HepG2 (cell line): Measurements from ENCODE around the gene ZNF697. TPM values are rescaled to one million over a fixed set of nuclear protein-coding genes. Genes with fewer than 3 reads are reported as not detected.

Source experiments
- ATAC-seq: fragments of 200-7000 bp; cut with Tn5 transposase; 3 replicates; pipeline ENCODE4 v1.9.1; 2020; ENCODE audit warnings: mild to moderate bottlenecking, moderate library complexity
- BruUV-seq: library from RNA; stranded (reverse); fragments of 400-500 nt; replicated peaks from 2 replicates; lab custom pipeline; 2021; lab: Mats Ljungman, UMichigan
- CTCF ChIA-PET: fragments of 300-600 bp; formaldehyde crosslinking; extraction: SDS; loops from one replicate; lab custom pipeline; 2021; ENCODE audit warnings: low total read pairs, inconsistent platforms, low intra/inter-chr PET ratio; lab: Yijun Ruan, JAX
- POLR2A ChIA-PET: fragments of 350-600 bp; sonication (Branson Sonifier 250); formaldehyde crosslinking; loops from one replicate; lab custom pipeline; 2020; ENCODE audit warnings: antibody characterized with exemption, inconsistent platforms; lab: Yijun Ruan, JAX
- DNase-seq: peaks from one replicate; pipeline ENCODE4 v3.0.0-alpha.2; 2015; ENCODE audit warnings: low spot score
- FAIRE-seq: peaks from 3 replicates; lab custom pipeline; 2011; peaks lifted over from hg19 to GRCh38; lab: Jason Lieb, UNC
- H2AFZ ChIP-seq: one replicate; pipeline ENCODE4 v1.6.1; 2011; ENCODE audit warnings: low read length, inconsistent platforms
- H3K27ac ChIP-seq: fragments of 300-600 bp; 3 replicates; pipeline ENCODE4 v1.8.0; 2011; ENCODE audit warnings: mixed run types, mild to moderate bottlenecking, mixed read lengths, low read length, inconsistent platforms; ENCODE audit not compliant: insufficient read depth; ENCODE audit errors: extremely low read length
- H3K27me3 ChIP-seq, 2 experiments: fragments of 200-600 bp in 1 of 2; 2 replicates in 1 of 2; 3 replicates in 1 of 2; pipeline versions ENCODE4 v1.6.0 to v1.8.0; 2011; ENCODE audit warnings: low read length in 2 of 2, mild to moderate bottlenecking in 2 of 2, moderate library complexity in 2 of 2, inconsistent platforms in 1 of 2; ENCODE audit not compliant: insufficient read depth in 2 of 2, control insufficient read depth in 1 of 2
- H3K36me3 ChIP-seq, 2 experiments: fragments of 200-600 bp in 1 of 2; replicated peaks in 1 of 2; 2 replicates in 1 of 2; 3 replicates in 1 of 2; pipeline versions ENCODE4 v1.5.1 to v1.8.0; 2011; ENCODE audit warnings: low read length in 2 of 2, inconsistent platforms in 1 of 2; ENCODE audit not compliant: insufficient read depth in 2 of 2, control insufficient read depth in 1 of 2
- H3K4me1 ChIP-seq: 2 replicates; pipeline ENCODE4 v1.5.1; 2012; ENCODE audit warnings: low read length, inconsistent platforms; ENCODE audit not compliant: insufficient read depth
- H3K4me2 ChIP-seq: 2 replicates; pipeline ENCODE4 v1.6.0; 2011; ENCODE audit warnings: low read depth, low read length, inconsistent platforms
- H3K4me3 ChIP-seq, 3 experiments: fragments of 200-600 bp in 1 of 3; sonication (generic), shearing (Covaris generic) in 1 of 3; replicated peaks in 1 of 3; 2 replicates each; pipeline ENCODE4 v1.5.1; 2011 to 2016; ENCODE audit warnings: low read length in 3 of 3, inconsistent platforms in 2 of 3, low read depth in 2 of 3, mild to moderate bottlenecking in 2 of 3, control low read depth in 1 of 3, mixed read lengths in 1 of 3; ENCODE audit not compliant: insufficient read depth in 1 of 3
- H3K79me2 ChIP-seq: one replicate; pipeline ENCODE4 v1.6.1; 2011; ENCODE audit warnings: low read length, inconsistent platforms; ENCODE audit not compliant: insufficient read depth
- H3K9ac ChIP-seq: 2 replicates; pipeline ENCODE4 v1.6.0; 2011; ENCODE audit warnings: mild to moderate bottlenecking, low read depth, low read length, inconsistent platforms; ENCODE audit not compliant: insufficient read depth
- H3K9me3 ChIP-seq: 2 replicates; pipeline ENCODE4 v1.5.1; 2012; ENCODE audit warnings: mild to moderate bottlenecking, low read length
- H4K20me1 ChIP-seq: 2 replicates; pipeline ENCODE4 v1.6.0; 2011; ENCODE audit warnings: inconsistent platforms, mild to moderate bottlenecking, low read length, moderate library complexity; ENCODE audit not compliant: insufficient read depth
- BATF2 ChIP-seq: sonication (generic); formaldehyde crosslinking; IDR thresholded peaks from 2 replicates; pipeline ENCODE4 v1.8.0; 2022; ENCODE audit warnings: mild to moderate bottlenecking, missing genetic modification reagents, moderate library complexity
- ETV5 ChIP-seq: IDR thresholded peaks from 2 replicates; pipeline ENCODE4 v1.6.1; 2018; ENCODE audit warnings: missing biosample characterization, missing genetic modification reagents, inconsistent platforms, borderline replicate concordance
- GZF1 ChIP-seq: sonication (generic); formaldehyde crosslinking; IDR thresholded peaks from 2 replicates; pipeline ENCODE4 v1.5.1; 2020; ENCODE audit warnings: mild to moderate bottlenecking, missing genetic modification reagents
- HOXD1 ChIP-seq: sonication (generic); formaldehyde crosslinking; IDR thresholded peaks from 2 replicates; pipeline ENCODE4 v1.5.0; 2020; ENCODE audit warnings: missing genetic modification reagents
- MIER2 ChIP-seq: IDR thresholded peaks from 2 replicates; pipeline ENCODE4 v1.6.1; 2016; ENCODE audit warnings: missing biosample characterization, missing genetic modification reagents
- MLXIP ChIP-seq: sonication (generic); formaldehyde crosslinking; IDR thresholded peaks from 2 replicates; pipeline ENCODE4 v1.9.0; 2021; ENCODE audit warnings: missing genetic modification reagents, borderline replicate concordance
- PCBP2 ChIP-seq: fragments of 200-400 bp; formaldehyde crosslinking; optimal IDR thresholded peaks from 2 replicates; pipeline ENCODE3; 2018; ENCODE audit warnings: low read length, low read depth; ENCODE audit not compliant: poor library complexity, severe bottlenecking
- SETDB1 ChIP-seq: sonication (generic); formaldehyde crosslinking; IDR thresholded peaks from 2 replicates; pipeline ENCODE4 v1.5.1; 2020; ENCODE audit warnings: missing genetic modification reagents, mild to moderate bottlenecking, borderline replicate concordance
- ZNF34 ChIP-seq: sonication (generic); formaldehyde crosslinking; IDR thresholded peaks from 2 replicates; pipeline ENCODE4 v1.4.0; 2020; ENCODE audit warnings: mild to moderate bottlenecking, missing genetic modification reagents, borderline replicate concordance
- ZNF382 ChIP-seq: sonication (generic); formaldehyde crosslinking; IDR thresholded peaks from 2 replicates; pipeline ENCODE4 v1.5.0; 2020; ENCODE audit warnings: missing genetic modification reagents, mild to moderate bottlenecking, borderline replicate concordance
- ZNF839 ChIP-seq: sonication (generic); formaldehyde crosslinking; IDR thresholded peaks from 2 replicates; pipeline ENCODE4 v1.4.0; 2020; ENCODE audit warnings: missing genetic modification reagents, mild to moderate bottlenecking, borderline replicate concordance
- WGBS: methylation state at CpG from one replicate; pipeline ENCODE4 v1.1.6; 2017; ENCODE audit warnings: low lambda C conversion rate; 5-methylcytosine and 5-hydroxymethylcytosine counted together
- in situ Hi-C: cut with HindIII; loops from 2 replicates; pipeline ENCODE4 v1.10.0; 2017; ENCODE audit warnings: low pct_unique_long_range_greater_than_20kb; ENCODE audit not compliant: extremely low pct_ligation_motif_present
- intact Hi-C: fragments of 100-400 bp; cut with micrococcal nuclease; formaldehyde crosslinking; loops from one replicate; pipeline ENCODE4 v1.10.0; 2022; ENCODE audit not compliant: unreplicated experiment
- polyA plus RNA-seq, 8 experiments: library from polyadenylated mRNA; depleted of rRNA in 3 of 8; stranded (reverse) in 7 of 8; unstranded in 1 of 8; fragments of >200 nt; fragmentation: Illumina TruSeq in 4 of 8; extraction: Trizol in 4 of 8; gene quantifications; 2 replicates each; pipeline versions ENCODE4 v1.2.1 to v1.2.3, GENCODE V29; 2011 to 2016; ENCODE audit warnings: low read depth in 4 of 8, missing spikeins in 1 of 8, mixed read lengths in 1 of 8; ENCODE audit not compliant: insufficient read depth in 1 of 8
- total RNA-seq, 5 experiments: library from RNA; depleted of rRNA; stranded (reverse); fragments of >200 nt; fragmentation: Illumina TruSeq; extraction: Trizol; gene quantifications; 2 replicates each; pipeline ENCODE4 v1.2.3, GENCODE V29; 2016; ENCODE audit warnings: low read depth in 1 of 5

Gene ZNF697
- total and polyA plus RNA-seq, 2 of the 13 experiments (the other 11 are each of a cell fraction or from before 2014, with no cell fraction given), result 2.3 to 7.1 TPM

GRCh38 chr1:119680193-119680592 lies 32.1 kb upstream of the ZNF697 start:
- no peak overlapping the region for H2AFZ ChIP-seq
- no peak overlapping the region for H3K9ac ChIP-seq
- no peaks in the 10 kb centered on the region for H3K79me2 ChIP-seq
- POLR2A ChIA-PET, result interaction anchor here (1.4 kb wide), 1 partner anchor 31 kb away, joined by 4 read pairs; the partner anchor contains the start of gene PHGDH
- CTCF ChIA-PET, result no interaction called here
- H3K4me1 ChIP-seq, result peaks cover 17% of the 10 kb centered on the region
- in situ Hi-C loops (no loop called here), intact Hi-C loops (no loop called here)
- H3K4me2 ChIP-seq, result no peak overlapping the region
- ATAC-seq (no peak), FAIRE-seq (no peak), DNase-seq (no peak)
- BruUV-seq, result no TSS peak
- TF ChIP-seq HOXD1 (CRISPR knock-in tag) (no peak), GZF1 (CRISPR knock-in tag) (no peak), ZNF382 (no peak), ZNF34 (no peak), MLXIP (CRISPR knock-in tag) (no peak)
- no peaks in the 10 kb centered on the region for H3K9me3 ChIP-seq
- H3K27me3 ChIP-seq, result no peaks in the 10 kb centered on the region; a peak in 1 of 5 replicates
- no peak overlapping the region for H3K27ac ChIP-seq
- H3K4me3 ChIP-seq, result no peak overlapping the region
- no peaks in the 10 kb centered on the region for H4K20me1 ChIP-seq
- WGBS, result 54% methylated on average over 3 of the region's 3 CpGs
- no peaks in the 10 kb centered on the region for H3K36me3 ChIP-seq

GRCh38 chr1:119679223-119679622 lies 31.2 kb upstream of the ZNF697 start:
- no peak overlapping the region for H3K9ac ChIP-seq
- H3K27me3 ChIP-seq, result no peaks in the 10 kb centered on the region; a peak in 1 of 5 replicates
- ATAC-seq, result no peak
- H3K4me1 ChIP-seq, result peaks cover 27% of the 10 kb centered on the region
- no peak overlapping the region for H2AFZ ChIP-seq
- no peaks in the 10 kb centered on the region for H3K9me3 ChIP-seq
- H3K27ac ChIP-seq, result no peak overlapping the region
- TF ChIP-seq PCBP2 (no peak), ETV5 (CRISPR knock-in tag) (no peak), ZNF839 (CRISPR knock-in tag) (no peak), MIER2 (no peak), SETDB1 (no peak), BATF2 (CRISPR knock-in tag) (no peak)
- TF ChIP-seq, all 625 proteins: peak for 0
- FAIRE-seq (no peak), DNase-seq (no peak)
- H4K20me1 ChIP-seq, result no peaks in the 10 kb centered on the region
- no peaks in the 10 kb centered on the region for H3K79me2 ChIP-seq
- 6% methylated on average over 1 of the region's 1 CpG for WGBS
- no peak overlapping the region for H3K4me2 ChIP-seq
- H3K36me3 ChIP-seq, result no peaks in the 10 kb centered on the region
- POLR2A ChIA-PET, result no interaction called here
- intact Hi-C loops, result no loop called here
- BruUV-seq, result no TSS peak
- CTCF ChIA-PET, result no interaction called here
- no peak overlapping the region for H3K4me3 ChIP-seq
- in situ Hi-C loops, result no loop called here
